Ammon's horn (tissue), 1 donor: Measurements from ENCODE around the gene LY6G6D.
A peak's percentile ranks its signal among the peaks of the same experiment; 100 is the strongest.

Experiments used
- DNase-seq: peaks from one replicate; pipeline ENCODE4 v3.0.0-alpha.2; 2016; ENCODE audit warnings: low spot score

LY6G6D gene, protein sequence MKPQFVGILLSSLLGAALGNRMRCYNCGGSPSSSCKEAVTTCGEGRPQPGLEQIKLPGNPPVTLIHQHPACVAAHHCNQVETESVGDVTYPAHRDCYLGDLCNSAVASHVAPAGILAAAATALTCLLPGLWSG

GRCh38 chr6:31715022-31715958 lies at the start of gene LY6G6D:
Gene LY6G6D (plus strand): TSS chr6:31715348. CDS start chr6:31715356, 8 bp downstream.
- no peak for DNase-seq

DNA sequence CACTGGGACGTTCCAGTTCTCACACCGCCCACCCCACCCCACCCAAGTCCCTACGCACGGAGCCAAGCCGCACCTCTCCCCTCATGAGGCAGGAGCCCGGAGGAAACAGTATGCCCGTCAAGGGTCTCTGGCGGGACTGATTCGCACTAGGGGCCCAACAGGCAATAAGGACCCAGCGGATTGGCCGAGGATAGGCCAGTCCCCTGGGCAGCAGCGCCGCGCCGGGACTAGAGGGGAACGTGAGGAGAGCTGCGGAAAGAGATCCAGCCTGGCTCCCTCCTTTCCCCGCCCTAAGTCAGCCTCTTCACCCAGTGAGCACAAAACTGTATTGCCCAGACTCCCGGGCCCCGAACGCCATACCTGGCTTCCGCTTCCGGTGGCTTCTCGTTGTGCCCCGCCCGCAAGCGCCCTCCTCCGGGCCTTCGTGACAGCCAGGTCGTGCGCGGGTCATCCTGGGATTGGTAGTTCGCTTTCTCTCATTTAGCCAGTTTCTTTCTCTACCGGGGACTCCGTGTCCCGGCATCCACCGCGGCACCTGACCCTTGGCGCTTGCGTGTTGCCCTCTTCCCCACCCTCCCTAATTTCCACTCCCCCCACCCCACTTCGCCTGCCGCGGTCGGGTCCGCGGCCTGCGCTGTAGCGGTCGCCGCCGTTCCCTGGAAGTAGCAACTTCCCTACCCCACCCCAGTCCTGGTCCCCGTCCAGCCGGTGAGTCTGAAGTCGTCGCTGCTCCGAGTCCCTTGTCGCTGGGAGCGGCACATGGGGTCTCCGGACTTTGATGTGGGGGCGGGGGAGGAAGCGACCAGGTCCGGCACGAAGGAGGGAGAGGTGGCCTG lies 49.4 kb upstream of the LY6G6D start, which contains the start of gene CSNK2B:
TSS of gene CSNK2B (plus strand) at position 580 of the 836 bp plus-strand sequence. CDS start 752 bp downstream, outside the sequence.
- DNase-seq: peak; percentile 99

GRCh38 chr6:31666337-31666965 lies 48.7 kb upstream of the LY6G6D start:
- no peak for DNase-seq

DNA sequence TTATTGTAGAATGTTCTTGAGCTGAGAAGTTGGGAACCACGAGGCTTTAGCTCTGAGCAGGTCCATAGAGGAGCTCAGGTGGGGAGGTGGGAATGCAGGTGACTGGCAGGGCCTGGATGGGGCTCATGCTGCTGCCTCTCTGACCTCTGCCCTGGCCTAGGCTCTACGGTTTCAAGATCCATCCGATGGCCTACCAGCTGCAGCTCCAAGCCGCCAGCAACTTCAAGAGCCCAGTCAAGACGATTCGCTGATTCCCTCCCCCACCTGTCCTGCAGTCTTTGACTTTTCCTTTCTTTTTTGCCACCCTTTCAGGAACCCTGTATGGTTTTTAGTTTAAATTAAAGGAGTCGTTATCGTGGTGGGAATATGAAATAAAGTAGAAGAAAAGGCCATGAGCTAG lies 45.5 kb upstream of the LY6G6D start, which contains the start of gene LY6G5B:
TSS of gene LY6G5B (plus strand) at position 301 of the 400 bp plus-strand sequence. CDS start 975 bp downstream, outside the sequence.
- no peak for DNase-seq

GRCh38 chr6:31676322-31676903 lies 38.7 kb upstream of the LY6G6D start:
- no peak for DNase-seq

DNA sequence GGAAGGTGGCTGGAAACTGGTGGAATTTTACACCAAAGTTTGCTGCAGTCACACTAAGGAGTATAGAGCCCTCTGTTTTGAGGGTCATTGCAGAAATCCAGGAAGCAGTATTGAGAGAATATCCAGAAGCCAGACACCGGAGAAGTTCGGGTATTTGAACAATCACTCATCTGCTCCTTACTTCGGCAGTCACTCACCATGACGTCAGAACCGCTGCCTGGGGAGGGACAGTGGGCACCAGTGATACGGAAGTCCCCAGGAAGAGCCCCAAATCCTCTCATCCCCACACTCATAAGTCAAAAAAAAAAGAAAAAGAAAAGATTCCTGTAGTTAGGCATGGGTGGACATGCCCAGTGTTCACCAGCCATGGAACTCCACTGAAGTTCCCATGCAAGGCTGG lies 38.2 kb upstream of the LY6G6D start:
- no peak for DNase-seq

DNA sequence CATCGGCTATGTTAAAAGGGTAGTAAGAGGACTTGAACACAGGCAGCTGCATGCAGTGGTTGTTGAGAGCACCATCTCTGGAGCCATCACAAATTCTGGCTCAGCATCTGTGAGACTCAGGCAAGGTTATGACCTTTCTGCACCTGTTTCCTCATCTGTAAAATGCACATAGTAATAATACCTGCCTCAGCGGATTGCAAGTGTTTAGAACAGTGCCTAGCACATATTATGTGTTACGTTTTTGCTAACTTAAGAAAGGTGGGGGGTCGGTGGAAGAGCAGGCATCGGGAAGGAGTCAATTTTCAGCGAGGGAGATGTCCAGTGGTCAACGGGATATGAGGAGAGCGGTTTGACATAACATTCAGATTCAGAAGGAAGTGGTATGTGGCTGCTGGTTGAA lies 37.2 kb upstream of the LY6G6D start:
- no peak for DNase-seq

GRCh38 chr6:31680226-31681134 lies 34.7 kb upstream of the LY6G6D start, which contains the start of gene LY6G5C:
Gene LY6G5C (minus strand): TSS chr6:31681067. CDS start chr6:31680373, 694 bp downstream.
- DNase-seq: peak; percentile 92

GRCh38 chr6:31681135-31681671 lies 33.9 kb upstream of the LY6G6D start:
- peak; percentile 32 for DNase-seq

DNA sequence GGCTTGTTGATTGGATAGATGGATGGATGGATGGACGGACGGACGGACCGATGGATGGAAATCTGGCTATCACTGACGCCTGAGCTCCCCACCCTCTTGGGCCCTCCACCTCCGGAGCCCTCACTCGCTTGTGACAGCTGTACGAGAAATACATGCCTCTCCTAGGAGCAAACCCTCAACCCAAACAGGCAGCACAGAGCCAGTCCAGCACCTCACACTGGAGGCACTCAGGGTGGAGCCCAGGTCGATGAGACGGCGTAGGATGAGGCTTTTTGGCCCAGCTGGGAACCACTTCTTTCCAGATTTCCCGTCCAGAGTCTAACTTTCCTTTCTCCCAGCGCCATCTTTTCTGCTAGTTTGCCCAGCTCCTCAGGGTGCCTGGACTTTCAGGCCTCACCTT lies 31.6 kb upstream of the LY6G6D start:
- no peak for DNase-seq

GRCh38 chr6:31686483-31686882 lies 28.7 kb upstream of the LY6G6D start:
- DNase-seq: no peak

DNA sequence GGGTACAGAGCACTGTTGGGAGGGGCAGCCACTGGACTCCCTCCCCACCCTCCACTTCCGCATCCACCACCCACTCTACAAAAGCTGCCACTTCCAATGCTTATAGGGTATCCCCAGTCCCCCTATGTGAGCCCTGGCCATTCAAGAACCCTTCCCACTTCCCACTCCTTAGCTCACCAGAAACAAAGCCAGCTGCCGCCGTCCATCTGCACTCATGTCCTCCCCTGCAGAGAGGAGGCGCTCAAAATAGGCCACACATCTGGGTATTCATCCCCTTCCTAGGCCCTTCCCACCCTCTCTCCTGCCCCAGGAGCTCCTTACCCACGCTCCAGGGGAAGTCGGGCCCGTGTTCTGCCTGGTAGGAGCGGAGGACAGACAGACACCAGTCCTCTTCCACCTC lies 27.8 kb upstream of the LY6G6D start:
- DNase-seq: no peak

DNA sequence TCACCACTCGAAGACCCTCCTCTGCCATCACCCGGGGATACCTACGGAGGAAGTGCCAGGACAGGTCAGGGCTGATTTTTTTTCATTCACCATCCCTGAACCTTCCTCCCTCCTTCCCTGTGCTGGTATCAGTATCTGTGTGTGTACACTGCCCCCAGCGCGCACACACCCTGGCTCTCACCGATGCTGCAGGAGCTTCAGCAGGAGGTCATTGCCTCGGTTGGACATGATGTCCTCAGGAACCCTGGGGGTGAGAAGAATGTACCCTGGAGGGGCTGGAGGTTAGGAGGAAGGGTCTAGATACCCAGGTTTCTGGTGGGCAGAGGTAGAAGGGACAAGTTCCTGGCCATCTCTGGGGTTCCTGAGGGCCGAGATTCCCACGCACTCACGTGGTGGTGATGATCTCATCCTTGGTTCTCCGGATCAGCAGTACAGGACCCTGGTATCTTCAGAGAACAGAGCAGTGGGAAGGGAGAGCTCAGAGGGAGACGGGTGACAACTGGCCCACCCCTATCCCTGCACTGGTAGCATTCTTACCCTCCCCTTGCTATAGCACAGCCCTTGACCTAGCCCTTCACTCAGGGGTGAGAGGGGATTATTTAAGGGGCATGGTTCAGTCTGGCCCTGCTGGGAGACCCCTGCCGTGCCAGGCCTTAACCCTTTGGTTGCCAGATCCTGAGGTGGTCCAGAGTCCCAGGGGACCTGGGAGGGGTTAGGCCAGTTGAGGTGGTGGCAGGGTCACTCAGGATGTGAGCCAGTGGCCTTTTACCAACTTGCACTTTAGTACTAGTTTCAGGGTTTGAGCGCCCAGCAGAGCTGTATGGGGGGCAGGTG lies 27.1 kb upstream of the LY6G6D start:
- no peak for DNase-seq

DNA sequence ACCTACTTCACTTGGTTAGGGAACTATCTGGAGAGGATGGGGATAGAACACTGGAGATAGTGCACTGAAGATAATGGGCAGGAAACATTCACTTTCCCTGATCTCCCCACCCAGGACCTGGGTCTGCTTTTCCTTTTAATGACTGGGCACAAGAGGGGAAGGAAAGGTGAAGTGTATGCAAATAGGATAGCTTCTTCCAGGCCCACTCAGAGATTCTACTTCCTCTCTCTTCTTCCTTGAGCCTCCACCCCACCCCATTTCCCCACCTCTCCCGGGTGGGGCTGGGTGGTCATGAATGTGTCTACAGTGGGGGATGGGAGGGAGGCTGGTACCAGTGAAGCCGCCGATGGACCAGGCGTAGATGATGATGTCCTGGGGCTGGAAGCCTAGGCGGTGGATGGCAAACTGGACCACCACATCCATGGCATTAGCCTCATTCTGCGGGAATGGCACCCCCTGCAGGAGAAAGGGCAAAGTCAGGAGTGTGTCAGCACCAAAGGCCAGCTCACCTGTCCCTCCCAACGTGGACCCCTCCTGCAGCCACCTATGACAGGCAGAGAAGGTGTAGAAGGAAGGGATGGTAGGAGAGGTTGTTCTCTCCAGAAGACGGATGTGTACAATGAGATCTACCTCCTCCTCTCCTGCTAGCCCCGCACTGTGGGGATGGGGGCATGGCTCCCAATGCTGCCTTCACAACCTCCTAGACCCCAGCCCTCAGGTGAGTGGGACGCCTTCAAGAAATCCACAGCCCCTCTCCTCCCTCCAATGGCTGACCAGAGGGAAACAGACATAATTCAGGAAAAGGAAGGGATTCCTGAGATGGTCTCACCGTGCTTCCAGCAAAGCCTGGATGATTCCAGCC lies 25.7 kb upstream of the LY6G6D start:
- no peak for DNase-seq

- no peak for DNase-seq
These were observed 24.7 kb upstream of the LY6G6D start for GRCh38 chr6:31690231-31691077.

- no peak for DNase-seq
These were observed 24.1 kb upstream of the LY6G6D start for GRCh38 chr6:31691078-31691463.

DNA sequence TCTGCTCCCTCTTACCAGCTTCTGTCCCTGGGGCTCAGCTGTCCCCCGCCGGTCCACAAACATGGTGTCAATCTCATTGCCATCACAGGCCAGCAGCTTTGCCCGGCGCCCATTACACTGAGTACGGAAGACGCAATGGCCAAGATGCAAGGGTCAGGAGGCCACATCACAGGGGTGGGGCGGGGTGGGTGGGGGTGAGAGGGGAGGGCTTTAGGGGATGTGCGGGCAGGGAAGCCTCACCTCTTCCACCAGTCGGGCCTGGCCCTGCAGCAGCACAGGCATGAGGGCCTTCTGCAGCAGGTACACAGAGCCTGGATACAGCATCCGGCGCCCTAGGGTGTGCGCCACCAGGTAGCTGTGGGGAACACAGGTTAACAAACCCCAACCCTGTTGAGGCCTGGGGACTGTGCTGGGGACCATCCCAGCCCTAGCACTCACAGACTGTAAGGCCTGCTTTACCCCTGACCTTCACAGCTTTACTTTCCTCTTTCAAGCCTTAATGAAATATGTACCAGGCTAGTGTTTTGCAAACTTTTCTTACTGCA lies 23.5 kb upstream of the LY6G6D start:
- DNase-seq: no peak
